Esophagus muscularis mucosa (tissue), 3 donors: ENCODE data around the gene CYP21A2.
"Not testable (repeated sequence)": the region's sequence is repeated elsewhere in the genome, so short reads cannot be mapped to it uniquely, and the experiment has no call there.

ENCODE experiments used
- CTCF ChIP-seq, 3 experiments: fragments of 200-600 bp in 2 of 3; fragments of 450-650 bp in 1 of 3; sonication (generic) in 2 of 3; IDR thresholded peaks; one replicate each; pipeline ENCODE4 v1.5.1; 2017 to 2019; ENCODE audit warnings: antibody characterized with exemption in 3 of 3, mild to moderate bottlenecking in 2 of 3, moderate library complexity in 1 of 3
- POLR2A ChIP-seq: fragments of 450-650 bp; IDR thresholded peaks from one replicate; pipeline ENCODE4 v1.6.1; 2017; ENCODE audit warnings: antibody characterized with exemption, moderate library complexity, mild to moderate bottlenecking, low read depth
- POLR2AphosphoS5 ChIP-seq, 2 donors: sonication (generic); formaldehyde crosslinking; IDR thresholded peaks; one replicate each; pipeline ENCODE4 v1.6.1; 2017; ENCODE audit warnings: antibody characterized with exemption in 2 of 2

GRCh38 chr6:32068315-32068714 is 30.1 kb downstream of the CYP21A2 start:
- TF ChIP-seq CTCF (IDR thresholded peaks at IDR 0.05); POLR2A; POLR2AphosphoS5 (IDR thresholded peaks at IDR 0.05): not testable (repeated sequence)
